HEK293T (cell line): ENCODE measurements around the gene LPIN1.

Experiments
- ARNT ChIP-seq: fragments of 450-650 bp; IDR thresholded peaks from 2 replicates; pipeline ENCODE4 v1.6.1; 2017; ENCODE audit warnings: mild to moderate bottlenecking
- BHLHE40 ChIP-seq: fragments of 450-650 bp; IDR thresholded peaks from 2 replicates; pipeline ENCODE4 v1.6.1; 2016; ENCODE audit warnings: mild to moderate bottlenecking, moderate library complexity, borderline replicate concordance
- CTBP1 ChIP-seq: fragments of 450-650 bp; IDR thresholded peaks from 2 replicates; pipeline ENCODE4 v1.6.1; 2016; ENCODE audit warnings: borderline replicate concordance
- ELF4 ChIP-seq: fragments of 450-650 bp; IDR thresholded peaks from 2 replicates; pipeline ENCODE4 v1.6.1; 2017; ENCODE audit warnings: antibody characterized with exemption
- FOXA1 ChIP-seq: fragments of 450-650 bp; IDR thresholded peaks from 2 replicates; pipeline ENCODE4 v1.6.1; 2016; ENCODE audit warnings: mild to moderate bottlenecking
- FOXK2 ChIP-seq: fragments of 450-650 bp; IDR thresholded peaks from 2 replicates; pipeline ENCODE4 v1.6.1; 2016; ENCODE audit warnings: mild to moderate bottlenecking
- FOXM1 ChIP-seq: fragments of 450-650 bp; IDR thresholded peaks from 2 replicates; pipeline ENCODE4 v1.6.1; 2017; ENCODE audit warnings: mild to moderate bottlenecking, borderline replicate concordance
- HDGF ChIP-seq: fragments of 450-650 bp; IDR thresholded peaks from 2 replicates; pipeline ENCODE4 v1.6.1; 2017; ENCODE audit warnings: antibody characterized with exemption, borderline replicate concordance
- SP1 ChIP-seq: fragments of 450-650 bp; IDR thresholded peaks from 2 replicates; pipeline ENCODE4 v1.6.1; 2017
- SUZ12 ChIP-seq: fragments of 450-650 bp; IDR thresholded peaks from 2 replicates; pipeline ENCODE4 v1.6.1; 2016; ENCODE audit warnings: mild to moderate bottlenecking
- TARDBP ChIP-seq: fragments of 450-650 bp; IDR thresholded peaks from 2 replicates; pipeline ENCODE4 v1.6.1; 2016
- ZNF384 ChIP-seq: fragments of 450-650 bp; IDR thresholded peaks from 2 replicates; pipeline ENCODE4 v1.6.1; 2016

GRCh38 chr2:11724151-11724550, 22.3 kb upstream of the LPIN1 start:
- no peak for TF ChIP-seq SUZ12
- TF ChIP-seq SP1, result no peak
- no peak for TF ChIP-seq CTBP1
- TF ChIP-seq ELF4, result no peak
- TF ChIP-seq BHLHE40, result no peak
- TF ChIP-seq FOXM1, result no peak
- TF ChIP-seq FOXA1, result no peak
- TF ChIP-seq ZNF384, result no peak
- TF ChIP-seq TARDBP, result no peak
- TF ChIP-seq FOXK2, result no peak
- TF ChIP-seq ARNT, result no peak
- no peak for TF ChIP-seq HDGF
